AG09309 (cell line): ENCODE data around the gene B3GNT9.

ENCODE experiments used
- DNase-seq: peaks from one replicate; pipeline ENCODE4 v3.0.0-alpha.2; 2010; ENCODE audit warnings: low read depth
- H3K4me3 ChIP-seq: 2 replicates; pipeline ENCODE4 v1.5.1; 2011; ENCODE audit warnings: mild to moderate bottlenecking, low read depth, low read length, moderate library complexity; ENCODE audit not compliant: control insufficient read depth
- CTCF ChIP-seq: IDR thresholded peaks from 2 replicates; pipeline ENCODE4 v1.5.1; 2011; ENCODE audit warnings: mild to moderate bottlenecking, low read depth, low read length, inconsistent platforms; ENCODE audit not compliant: insufficient read depth, control insufficient read depth; ENCODE audit errors: missing control alignments

Gene B3GNT9

DNA sequence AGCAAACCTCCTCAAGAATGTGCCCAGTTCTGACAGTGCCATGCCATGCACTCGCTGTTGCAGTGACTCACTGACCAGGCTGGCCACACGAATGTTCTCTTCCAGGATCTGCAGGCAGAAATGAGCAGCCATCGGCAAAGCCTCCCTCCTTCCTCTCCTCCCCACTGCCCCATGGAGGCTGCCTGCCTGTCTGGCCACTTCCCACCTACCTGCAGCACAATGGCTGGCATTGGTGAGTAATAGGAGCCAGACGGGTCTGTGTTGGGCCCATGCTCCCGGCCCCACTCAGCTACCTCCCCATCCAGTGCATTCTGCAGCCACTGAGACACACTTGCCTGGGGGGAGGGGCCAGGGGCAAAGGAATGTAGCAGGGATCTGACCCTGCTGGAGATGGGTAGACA lies 35.8 kb upstream of the B3GNT9 start:
- no peak for DNase-seq
- no peak overlapping the region for H3K4me3 ChIP-seq
- TF ChIP-seq CTCF: no peak

- H3K4me3 ChIP-seq: no peak overlapping the region
- no peak for DNase-seq
- no peak for TF ChIP-seq CTCF
Observed at GRCh38 chr16:67185651-67186134, 34.9 kb upstream of the B3GNT9 start.

- H3K4me3 ChIP-seq: no peak overlapping the region
- peak; percentile 62 for DNase-seq
- peak; percentile 95 for TF ChIP-seq CTCF
Observed at GRCh38 chr16:67184995-67185650, 34.3 kb upstream of the B3GNT9 start.

GRCh38 chr16:67184453-67184994 lies 33.7 kb upstream of the B3GNT9 start:
- no peak for DNase-seq
- no peak for TF ChIP-seq CTCF
- peak overlapping the region; percentile 46 for H3K4me3 ChIP-seq

GRCh38 chr16:67183627-67184452 lies 33.0 kb upstream of the B3GNT9 start, which contains the start of gene MATCAP1:
Gene MATCAP1, minus strand, starts transcription at chr16:67183963. Its CDS starts 3,353 bp downstream, at chr16:67180610.
- peak; percentile 88 for DNase-seq
- TF ChIP-seq CTCF: no peak

GRCh38 chr16:67183284-67183626 lies 32.5 kb upstream of the B3GNT9 start:
- TF ChIP-seq CTCF: no peak
- H3K4me3 ChIP-seq: peak overlapping the region; percentile 46
- no peak for DNase-seq

More at GRCh38 chr16:67183627-67184452, 33.0 kb upstream of the B3GNT9 start, which contains the start of gene MATCAP1:
- H3K4me3 ChIP-seq: peak within 1 kb of the TSS; percentile 46
